ENCODE results near the gene RC3H1. TPM values are rescaled to one million over a fixed set of nuclear protein-coding genes. Genes with fewer than 3 reads are reported as not detected.

Gene RC3H1
- polyA plus RNA-seq, 1 of the 3 experiments (the other 2 are of a cell fraction): 2.9 TPM

- Histone ChIP-seq H3K4me2 (no peak overlapping the region), H2AFZ (ENCODE audit: low read depth) (no peak overlapping the region), H3K27me3 (ENCODE audit: insufficient read depth) (no peaks in the 10 kb centered on the region), H3F3A (replicated peaks; ENCODE audit: insufficient read depth) (no peaks in the 10 kb centered on the region), H3K9me3 (no peaks in the 10 kb centered on the region), H3K9ac (no peak overlapping the region), H3K79me2 (ENCODE audit: insufficient read depth) (no peaks in the 10 kb centered on the region), H3K4me3 (ENCODE audit: low read depth in 2 of 2, low read length in 1 of 2) (no peak overlapping the region), H4K20me1 (ENCODE audit: insufficient read depth) (no peaks in the 10 kb centered on the region), H3K4me1 (ENCODE audit: control insufficient read depth in 1 of 2, insufficient read depth in 2 of 2, low read depth in 1 of 2, low read length in 1 of 2) (no peaks in the 10 kb centered on the region), H3K27ac (ENCODE audit: low read depth in 2 of 2, low read length in 1 of 2) (no peak overlapping the region), H3K36me3 (replicated peaks in 1 of 2; ENCODE audit: control insufficient read depth in 1 of 2, insufficient read depth in 2 of 2, low read length in 1 of 2) (no peaks in the 10 kb centered on the region), H3K9me2 (no peaks in the 10 kb centered on the region)
- ChIA-PET POLR2A (no interaction called here), CTCF (interaction anchor here (1.1 kb wide), 1 partner anchor 11 kb away, joined by 3 read pairs; no protein-coding TSS in a partner anchor)
- no peak for DNase-seq
- no peak for TF ChIP-seq RAD21 (IDR thresholded peaks at IDR 0.05; ENCODE audit: low read length)
- TF ChIP-seq NRF1 (IDR thresholded peaks at IDR 0.05; ENCODE audit: low read depth, low read length): no peak
- TF ChIP-seq GABPA (IDR thresholded peaks at IDR 0.05; ENCODE audit: low read depth): no peak
- TF ChIP-seq TCF12 (IDR thresholded peaks at IDR 0.05): no peak
- 0 out of 2 replicates have a peak, but pooled peaks have one; percentile 16 for TF ChIP-seq PBX3 (IDR thresholded peaks at IDR 0.05)
- WGBS (ENCODE audit: low lambda C conversion rate): 90% methylated on average over 4 of the region's 4 CpGs
Observed at GRCh38 chr1:174060090-174060489, 37.9 kb upstream of the RC3H1 start.

GRCh38 chr1:174058624-174059023, 36.5 kb upstream of the RC3H1 start:
- ChIA-PET CTCF (no interaction called here), POLR2A (no interaction called here)
- no peaks in the 10 kb centered on the region for H3K9me2 ChIP-seq
- no peaks in the 10 kb centered on the region for H3K36me3 ChIP-seq (replicated peaks in 1 of 2; ENCODE audit: control insufficient read depth in 1 of 2, insufficient read depth in 2 of 2, low read length in 1 of 2)
- no peaks in the 10 kb centered on the region for H3K9me3 ChIP-seq
- no peak overlapping the region for H2AFZ ChIP-seq (ENCODE audit: low read depth)
- no peaks in the 10 kb centered on the region for H3F3A ChIP-seq (replicated peaks; ENCODE audit: insufficient read depth)
- WGBS (ENCODE audit: low lambda C conversion rate): 72% methylated on average over 4 of the region's 4 CpGs
- no peaks in the 10 kb centered on the region for H3K4me1 ChIP-seq (ENCODE audit: control insufficient read depth in 1 of 2, insufficient read depth in 2 of 2, low read depth in 1 of 2, low read length in 1 of 2)
- DNase-seq: no peak
- H3K27me3 ChIP-seq (ENCODE audit: insufficient read depth): no peaks in the 10 kb centered on the region
- H4K20me1 ChIP-seq (ENCODE audit: insufficient read depth): no peaks in the 10 kb centered on the region
- TF ChIP-seq USF2 (IDR thresholded peaks at IDR 0.05; ENCODE audit: borderline replicate concordance, low read depth, low read length): no peak
- no peak for TF ChIP-seq TEAD4 (IDR thresholded peaks at IDR 0.05; ENCODE audit: borderline replicate concordance, insufficient read depth)
- no peak for TF ChIP-seq ZBTB33 (IDR thresholded peaks at IDR 0.05; ENCODE audit: borderline replicate concordance, low read depth)
- TF ChIP-seq MAX (IDR thresholded peaks at IDR 0.05; ENCODE audit: low read depth): no peak
- TF ChIP-seq POLR2AphosphoS5 (IDR thresholded peaks at IDR 0.05; ENCODE audit: low read depth, low read length): no peak
- TF ChIP-seq RXRA (IDR thresholded peaks at IDR 0.05; ENCODE audit: borderline replicate concordance, low read depth): no peak
- TF ChIP-seq EZH2phosphoT487 (IDR thresholded peaks at IDR 0.05; ENCODE audit: borderline replicate concordance, low read depth): no peak
- TF ChIP-seq RFX5 (IDR thresholded peaks at IDR 0.05; ENCODE audit: low read length): no peak
- TF ChIP-seq JUND (IDR thresholded peaks at IDR 0.05): no peak
- TF ChIP-seq FOXJ3 (CRISPR knock-in tag; IDR thresholded peaks at IDR 0.05): no peak
- no peak for TF ChIP-seq YY1 (IDR thresholded peaks at IDR 0.05; ENCODE audit: low read depth)
- no peak for TF ChIP-seq GABPA (IDR thresholded peaks at IDR 0.05; ENCODE audit: low read depth)
- no peak for TF ChIP-seq MXI1 (IDR thresholded peaks at IDR 0.05; ENCODE audit: low read depth, low read length)
- no peak for TF ChIP-seq EP300 (IDR thresholded peaks at IDR 0.05; ENCODE audit: borderline replicate concordance in 1 of 2, low read depth in 1 of 2, low read length in 1 of 2)
- TF ChIP-seq GATA2 (CRISPR knock-in tag; IDR thresholded peaks at IDR 0.05): no peak
- TF ChIP-seq PBX3 (IDR thresholded peaks at IDR 0.05): no peak
- TF ChIP-seq CTCF (IDR thresholded peaks at IDR 0.05): no peak
- no peak for TF ChIP-seq NFIC (IDR thresholded peaks at IDR 0.05; ENCODE audit: borderline replicate concordance)
- TF ChIP-seq TAF1 (IDR thresholded peaks at IDR 0.05; ENCODE audit: borderline replicate concordance, low read depth, low read length): no peak
- TF ChIP-seq MEF2A (IDR thresholded peaks at IDR 0.05; ENCODE audit: borderline replicate concordance, low read depth): no peak
- H3K27ac ChIP-seq (ENCODE audit: low read depth in 2 of 2, low read length in 1 of 2): no peak overlapping the region
- H3K9ac ChIP-seq: no peak overlapping the region
- no peak overlapping the region for H3K4me2 ChIP-seq
- no peak overlapping the region for H3K4me3 ChIP-seq (ENCODE audit: low read depth in 2 of 2, low read length in 1 of 2)
- H3K79me2 ChIP-seq (ENCODE audit: insufficient read depth): no peaks in the 10 kb centered on the region
